ENCODE results near the gene CLIP4. TPM values are rescaled to one million over a fixed set of nuclear protein-coding genes. Genes with fewer than 3 reads are reported as not detected.
A peak's percentile ranks its signal among the peaks of the same experiment; 100 is the strongest.

The CLIP4 gene
- total RNA-seq, 1 experiment from 2014 or later, result 18.2 TPM

DNA sequence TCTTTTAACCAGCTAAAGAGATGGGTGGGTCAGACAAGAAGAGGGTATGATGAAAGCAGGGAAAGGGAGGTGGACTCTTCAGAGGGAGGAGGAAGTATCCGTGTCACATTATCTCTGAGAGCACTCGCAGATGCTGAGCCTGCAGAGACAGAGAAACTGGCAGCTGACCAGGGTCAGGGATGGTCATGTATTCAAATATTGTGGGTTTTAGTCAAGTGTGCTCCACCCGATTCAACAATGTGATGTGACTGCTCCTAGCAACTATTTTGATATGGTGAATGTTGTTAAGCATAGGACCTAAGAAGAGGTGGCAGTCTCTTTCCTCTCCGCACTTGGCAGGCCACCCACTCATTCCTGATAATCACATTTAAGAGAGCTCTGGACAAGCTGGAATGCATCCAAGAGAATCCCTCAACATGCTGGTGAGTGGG is 1.3 kb upstream of the CLIP4 start:
- Histone ChIP-seq H3K9me3 (ENCODE audit: low read depth, low read length, poor library complexity, severe bottlenecking) (no peaks in the 10 kb centered on the region), H3K27ac (ENCODE audit: low read depth, low read length, poor library complexity, severe bottlenecking) (no peak overlapping the region), H3K4me3 (ENCODE audit: low read depth, low read length, poor library complexity, severe bottlenecking) (no peak overlapping the region), H3K27me3 (replicated peaks; ENCODE audit: insufficient read depth, low read depth, low read length, poor library complexity) (no peaks in the 10 kb centered on the region), H3K36me3 (ENCODE audit: insufficient read depth, low read length, poor library complexity, severe bottlenecking) (no peaks in the 10 kb centered on the region), H3K4me1 (ENCODE audit: insufficient read depth, low read length, poor library complexity, severe bottlenecking) (peaks cover 18% of the 10 kb centered on the region)
- BruUV-seq (replicated peaks), result no TSS peak
- intact Hi-C loops (cut with micrococcal nuclease; ENCODE audit: unreplicated experiment), result no loop called here
- TF ChIP-seq, protein P1, sequence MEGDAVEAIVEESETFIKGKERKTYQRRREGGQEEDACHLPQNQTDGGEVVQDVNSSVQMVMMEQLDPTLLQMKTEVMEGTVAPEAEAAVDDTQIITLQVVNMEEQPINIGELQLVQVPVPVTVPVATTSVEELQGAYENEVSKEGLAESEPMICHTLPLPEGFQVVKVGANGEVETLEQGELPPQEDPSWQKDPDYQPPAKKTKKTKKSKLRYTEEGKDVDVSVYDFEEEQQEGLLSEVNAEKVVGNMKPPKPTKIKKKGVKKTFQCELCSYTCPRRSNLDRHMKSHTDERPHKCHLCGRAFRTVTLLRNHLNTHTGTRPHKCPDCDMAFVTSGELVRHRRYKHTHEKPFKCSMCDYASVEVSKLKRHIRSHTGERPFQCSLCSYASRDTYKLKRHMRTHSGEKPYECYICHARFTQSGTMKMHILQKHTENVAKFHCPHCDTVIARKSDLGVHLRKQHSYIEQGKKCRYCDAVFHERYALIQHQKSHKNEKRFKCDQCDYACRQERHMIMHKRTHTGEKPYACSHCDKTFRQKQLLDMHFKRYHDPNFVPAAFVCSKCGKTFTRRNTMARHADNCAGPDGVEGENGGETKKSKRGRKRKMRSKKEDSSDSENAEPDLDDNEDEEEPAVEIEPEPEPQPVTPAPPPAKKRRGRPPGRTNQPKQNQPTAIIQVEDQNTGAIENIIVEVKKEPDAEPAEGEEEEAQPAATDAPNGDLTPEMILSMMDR (conservative IDR thresholded peaks at IDR 0.05; ENCODE audit: low read depth, low read length), result no peak
- no peak for TF ChIP-seq EZH2 (IDR thresholded peaks at IDR 0.05; ENCODE audit: borderline replicate concordance, low read depth, low read length, poor library complexity, severe bottlenecking)
- DNase-seq (ENCODE audit: low spot score), result no peak
- CTCF ChIA-PET, result no interaction called here
- POLR2A ChIA-PET (ENCODE audit: low non-redundant PET), result no interaction called here

DNA sequence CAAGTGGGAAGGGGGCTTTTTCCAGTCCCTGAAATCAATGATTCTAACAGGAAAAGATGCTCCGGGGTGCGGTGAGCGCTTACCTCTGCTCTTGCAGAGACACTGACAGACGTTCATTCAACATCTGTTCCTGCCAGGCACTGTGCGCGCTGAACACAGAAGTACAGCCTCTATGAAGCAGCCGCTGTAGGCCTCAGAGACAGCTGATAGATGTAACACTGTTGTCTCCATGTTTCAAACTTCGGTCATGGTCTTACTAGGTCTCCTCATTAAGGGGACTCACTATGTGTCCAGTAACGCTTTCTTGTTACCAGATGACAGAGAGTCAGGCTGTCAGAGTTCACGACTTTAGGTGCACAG is 649 bp upstream of the CLIP4 start:
- Histone ChIP-seq H3K9me3 (ENCODE audit: low read depth, low read length, poor library complexity, severe bottlenecking) (no peaks in the 10 kb centered on the region), H3K27me3 (replicated peaks; ENCODE audit: insufficient read depth, low read depth, low read length, poor library complexity) (no peaks in the 10 kb centered on the region), H3K4me3 (ENCODE audit: low read depth, low read length, poor library complexity, severe bottlenecking) (peak overlapping the region; percentile 58), H3K27ac (ENCODE audit: low read depth, low read length, poor library complexity, severe bottlenecking) (peak overlapping the region; percentile 25), H3K36me3 (ENCODE audit: insufficient read depth, low read length, poor library complexity, severe bottlenecking) (no peaks in the 10 kb centered on the region), H3K4me1 (ENCODE audit: insufficient read depth, low read length, poor library complexity, severe bottlenecking) (peaks cover 18% of the 10 kb centered on the region)
- intact Hi-C loops (cut with micrococcal nuclease; ENCODE audit: unreplicated experiment), result no loop called here
- no peak for DNase-seq (ENCODE audit: low spot score)
- POLR2A ChIA-PET (ENCODE audit: low non-redundant PET), result no interaction called here
- TF ChIP-seq EZH2 (IDR thresholded peaks at IDR 0.05; ENCODE audit: borderline replicate concordance, low read depth, low read length, poor library complexity, severe bottlenecking), result no peak
- TF ChIP-seq, protein P1 (conservative IDR thresholded peaks at IDR 0.05; ENCODE audit: low read depth, low read length), result no peak
- no TSS peak for BruUV-seq (replicated peaks)
- CTCF ChIA-PET, result no interaction called here

DNA sequence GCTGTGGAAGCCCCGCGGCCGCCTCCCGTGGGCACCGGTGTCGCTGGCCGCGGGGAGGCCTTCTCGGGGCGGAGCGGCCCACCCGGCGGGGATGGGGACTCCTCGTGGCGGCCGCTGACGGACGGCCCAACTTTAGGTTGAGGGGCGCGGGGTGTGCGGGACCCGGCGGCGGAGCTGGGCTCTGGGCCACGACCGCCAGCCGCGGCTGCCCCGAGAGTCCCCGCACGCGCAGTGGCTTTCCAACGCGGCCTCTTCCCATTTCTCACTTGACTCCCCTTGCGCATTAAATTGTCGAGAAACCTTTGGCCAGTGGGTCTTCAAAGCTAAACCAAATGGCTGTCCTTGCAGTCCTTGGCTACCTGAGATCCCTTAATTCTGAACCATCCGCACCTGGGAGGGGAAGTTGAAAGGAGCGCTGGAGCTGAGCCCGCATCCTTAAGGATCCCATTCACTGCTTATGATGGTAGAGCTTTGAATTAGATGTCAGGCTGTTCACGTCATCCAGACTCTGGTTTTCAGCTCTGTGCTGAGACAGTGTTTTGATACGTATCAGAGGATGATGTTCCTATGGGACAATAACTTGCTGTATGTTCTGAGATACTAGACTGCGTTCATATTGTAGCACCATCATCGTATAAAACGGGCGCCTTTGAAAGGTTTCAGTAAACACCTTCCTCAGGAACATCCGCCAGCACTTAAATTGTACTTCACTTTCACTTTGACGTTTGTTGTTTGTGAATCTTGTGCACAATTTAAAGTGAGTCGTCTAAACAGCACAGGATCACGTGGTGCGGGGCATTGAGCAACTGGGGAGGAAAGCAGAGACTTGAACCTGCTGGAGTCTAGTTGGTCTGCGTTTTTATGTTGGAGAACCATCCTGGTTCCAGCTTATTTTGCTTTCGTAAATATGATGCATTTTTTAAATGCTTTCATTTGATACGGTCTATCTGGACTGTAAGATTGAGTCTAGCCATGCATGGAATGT is 874 bp downstream of the CLIP4 start:
- peaks cover 18% of the 10 kb centered on the region for H3K4me1 ChIP-seq (ENCODE audit: insufficient read depth, low read length, poor library complexity, severe bottlenecking)
- intact Hi-C loops (cut with micrococcal nuclease; ENCODE audit: unreplicated experiment), result no loop called here
- BruUV-seq (replicated peaks), result no TSS peak
- peak overlapping the region; percentile 58 for H3K4me3 ChIP-seq (ENCODE audit: low read depth, low read length, poor library complexity, severe bottlenecking)
- TF ChIP-seq, protein P1 (conservative IDR thresholded peaks at IDR 0.05; ENCODE audit: low read depth, low read length), result no peak
- no peak for TF ChIP-seq EZH2 (IDR thresholded peaks at IDR 0.05; ENCODE audit: borderline replicate concordance, low read depth, low read length, poor library complexity, severe bottlenecking)
- H3K27ac ChIP-seq (ENCODE audit: low read depth, low read length, poor library complexity, severe bottlenecking), result peak overlapping the region; percentile 72
- no peaks in the 10 kb centered on the region for H3K9me3 ChIP-seq (ENCODE audit: low read depth, low read length, poor library complexity, severe bottlenecking)
- H3K27me3 ChIP-seq (replicated peaks; ENCODE audit: insufficient read depth, low read depth, low read length, poor library complexity), result no peaks in the 10 kb centered on the region
- DNase-seq (ENCODE audit: low spot score), result peak; percentile 73
- H3K36me3 ChIP-seq (ENCODE audit: insufficient read depth, low read length, poor library complexity, severe bottlenecking), result no peaks in the 10 kb centered on the region
- ChIA-PET POLR2A (ENCODE audit: low non-redundant PET) (interaction anchor here (0.5 to 0.6 kb wide), 2 partner anchors 19 to 958 kb away, joined by 3 to 4 read pairs; no protein-coding TSS in a partner anchor), CTCF (no interaction called here)
